H9 (cell line): ENCODE measurements around the gene PTCD2. TPM values are rescaled to one million over a fixed set of nuclear protein-coding genes. Genes with fewer than 3 reads are reported as not detected.

Source experiments
- DNase-seq: peaks from one replicate; pipeline ENCODE4 v3.0.0-alpha.2; 2017
- H2AFZ ChIP-seq: one replicate; pipeline ENCODE4 v1.6.1; 2013; ENCODE audit warnings: mild to moderate bottlenecking, low read length, control low read depth, moderate library complexity
- H2AK5ac ChIP-seq: 2 replicates; pipeline ENCODE4 v1.6.1; 2013; ENCODE audit warnings: low read length, control low read depth, mixed read lengths; ENCODE audit not compliant: insufficient read length
- H2BK120ac ChIP-seq: one replicate; pipeline ENCODE4 v1.6.1; 2013; ENCODE audit warnings: low read depth, mild to moderate bottlenecking, low read length, control low read depth, inconsistent platforms; ENCODE audit not compliant: poor library complexity, severe bottlenecking
- H2BK12ac ChIP-seq: 2 replicates; pipeline ENCODE4 v1.6.1; 2013; ENCODE audit warnings: low read length, control low read depth, mixed read lengths, low read depth; ENCODE audit not compliant: insufficient read length
- H2BK15ac ChIP-seq: 2 replicates; pipeline ENCODE4 v1.6.1; 2013; ENCODE audit warnings: low read depth, low read length, control low read depth
- H2BK20ac ChIP-seq: one replicate; pipeline ENCODE4 v1.6.1; 2013; ENCODE audit warnings: low read depth, mild to moderate bottlenecking, low read length, control low read depth, inconsistent platforms; ENCODE audit not compliant: poor library complexity, severe bottlenecking
- H2BK5ac ChIP-seq: 2 replicates; pipeline ENCODE4 v1.6.1; 2013; ENCODE audit warnings: low read length, control low read depth, mixed read lengths; ENCODE audit not compliant: insufficient read length
- H3K14ac ChIP-seq: 2 replicates; pipeline ENCODE4 v1.6.1; 2013; ENCODE audit warnings: low read length, control low read depth; ENCODE audit not compliant: insufficient read depth
- H3K18ac ChIP-seq: 2 replicates; pipeline ENCODE4 v1.6.1; 2013; ENCODE audit warnings: low read depth, mild to moderate bottlenecking, mixed read lengths, low read length, control low read depth; ENCODE audit not compliant: insufficient read length
- H3K23ac ChIP-seq: 2 replicates; pipeline ENCODE4 v1.6.1; 2013; ENCODE audit warnings: low read length, control low read depth, mixed read lengths, low read depth; ENCODE audit not compliant: insufficient read length
- H3K23me2 ChIP-seq: 2 replicates; pipeline ENCODE4 v1.6.1; 2013; ENCODE audit warnings: low read depth, mild to moderate bottlenecking, mixed read lengths, low read length, control low read depth; ENCODE audit not compliant: insufficient read length, poor library complexity, severe bottlenecking
- H3K27ac ChIP-seq: 2 replicates; pipeline ENCODE4 v1.5.1; 2013; ENCODE audit warnings: low read length, control low read depth, mixed read lengths, low read depth; ENCODE audit not compliant: insufficient read length
- H3K27me3 ChIP-seq: 2 replicates; pipeline ENCODE4 v1.6.1; 2013; ENCODE audit warnings: low read length, control low read depth, inconsistent platforms; ENCODE audit not compliant: insufficient read depth
- H3K4ac ChIP-seq: 2 replicates; pipeline ENCODE4 v1.6.1; 2013; ENCODE audit warnings: low read depth, mild to moderate bottlenecking, control low read depth, inconsistent platforms, low read length, moderate library complexity
- H3K4me1 ChIP-seq: 2 replicates; pipeline ENCODE4 v1.6.1; 2013; ENCODE audit warnings: low read length, control low read depth, inconsistent platforms; ENCODE audit not compliant: insufficient read depth
- H3K4me2 ChIP-seq: 2 replicates; pipeline ENCODE4 v1.6.1; 2013; ENCODE audit warnings: low read length, control low read depth, mixed read lengths; ENCODE audit not compliant: insufficient read length, insufficient read depth
- H3K56ac ChIP-seq: 2 replicates; pipeline ENCODE4 v1.6.1; 2013; ENCODE audit warnings: low read depth, mild to moderate bottlenecking, mixed read lengths, low read length, control low read depth; ENCODE audit not compliant: insufficient read length
- H3K79me1 ChIP-seq: 2 replicates; pipeline ENCODE4 v1.6.1; 2013; ENCODE audit warnings: low read depth, mild to moderate bottlenecking, moderate library complexity, low read length, control low read depth, inconsistent platforms; ENCODE audit not compliant: insufficient read depth, poor library complexity, severe bottlenecking
- H3K79me2 ChIP-seq: 2 replicates; pipeline ENCODE4 v1.6.1; 2013; ENCODE audit warnings: low read length, control low read depth, inconsistent platforms; ENCODE audit not compliant: insufficient read depth
- H3K9ac ChIP-seq: 2 replicates; pipeline ENCODE4 v1.6.1; 2013; ENCODE audit warnings: low read length, control low read depth, mixed read lengths; ENCODE audit not compliant: insufficient read length; ENCODE audit errors: extremely low read depth
- H3K9me3 ChIP-seq: one replicate; pipeline ENCODE4 v1.6.1; 2013; ENCODE audit warnings: low read depth, low read length, inconsistent platforms; ENCODE audit not compliant: control insufficient read depth
- H3T11ph ChIP-seq: one replicate; pipeline ENCODE4 v1.6.1; 2013; ENCODE audit warnings: mild to moderate bottlenecking, low read length, control low read depth, inconsistent platforms
- H4K20me1 ChIP-seq: one replicate; pipeline ENCODE4 v1.6.1; 2013; ENCODE audit not compliant: control insufficient read depth, insufficient read length, insufficient read depth
- H4K5ac ChIP-seq: 2 replicates; pipeline ENCODE4 v1.6.1; 2013; ENCODE audit warnings: low read depth, mild to moderate bottlenecking, mixed read lengths, low read length, control low read depth; ENCODE audit not compliant: insufficient read length
- H4K8ac ChIP-seq: replicated peaks from 2 replicates; pipeline ENCODE4 v1.6.1; 2013; ENCODE audit warnings: low read length, control low read depth, mixed read lengths, low read depth; ENCODE audit not compliant: insufficient read length
- H4K91ac ChIP-seq: 2 replicates; pipeline ENCODE4 v1.6.1; 2013; ENCODE audit warnings: low read depth, mild to moderate bottlenecking, moderate library complexity, mixed read lengths, low read length, control low read depth; ENCODE audit not compliant: insufficient read length
- H3K27ac Mint-ChIP-seq, 3 experiments: 2 replicates in 2 of 3; 3 replicates in 1 of 3; pipeline ENCODE4 v1.8.0; 2020 to 2021; ENCODE audit warnings: mixed read lengths in 3 of 3, mild to moderate bottlenecking in 1 of 3, moderate library complexity in 1 of 3
- H3K27me3 Mint-ChIP-seq: 2 replicates; pipeline ENCODE4 v1.8.0; 2021; ENCODE audit warnings: low read depth, mild to moderate bottlenecking, moderate library complexity, mixed read lengths
- H3K36me3 Mint-ChIP-seq, 3 experiments: 2 replicates in 2 of 3; 3 replicates in 1 of 3; pipeline ENCODE4 v1.8.0; 2020 to 2021; ENCODE audit warnings: low read depth in 3 of 3, mixed read lengths in 3 of 3; ENCODE audit not compliant: insufficient read depth in 1 of 3
- H3K4me1 Mint-ChIP-seq, 2 experiments: 2 replicates each; pipeline ENCODE4 v1.8.0; 2020; ENCODE audit warnings: mixed read lengths in 2 of 2
- H3K4me3 Mint-ChIP-seq, 2 experiments: 2 replicates in 1 of 2; 3 replicates in 1 of 2; pipeline ENCODE4 v1.8.0; 2020 to 2021; ENCODE audit warnings: mild to moderate bottlenecking in 2 of 2, mixed read lengths in 2 of 2, moderate library complexity in 1 of 2
- H3K9me3 Mint-ChIP-seq, 2 experiments: 2 replicates in 1 of 2; 3 replicates in 1 of 2; pipeline ENCODE4 v1.8.0; 2020; ENCODE audit warnings: mild to moderate bottlenecking in 2 of 2, mixed read lengths in 2 of 2, moderate library complexity in 1 of 2
- WGBS: extraction: QIAGEN DNeasy Blood & Tissue Kit; methylation state at CpG from one replicate; pipeline ENCODE4 v1.1.7; 2013; ENCODE audit warnings: missing lambda C conversion rate, low lambda C conversion rate, mixed read lengths; ENCODE audit not compliant: insufficient read length; ENCODE audit errors: extremely low coverage; 5-methylcytosine and 5-hydroxymethylcytosine counted together
- total RNA-seq: library from RNA; stranded (reverse); gene quantifications from 2 replicates; pipeline ENCODE4 v1.2.1, GENCODE V29; 2021
- TF ChIP-seq, protein P1 (sequence below): fragments of 200-600 bp; sonication (generic); conservative IDR thresholded peaks from 3 replicates; pipeline ENCODE4 v1.8.0; 2021; ENCODE audit warnings: antibody characterized with exemption, mild to moderate bottlenecking

Gene PTCD2
- total RNA-seq, 1 experiment from 2014 or later, result 12.7 TPM

DNA sequence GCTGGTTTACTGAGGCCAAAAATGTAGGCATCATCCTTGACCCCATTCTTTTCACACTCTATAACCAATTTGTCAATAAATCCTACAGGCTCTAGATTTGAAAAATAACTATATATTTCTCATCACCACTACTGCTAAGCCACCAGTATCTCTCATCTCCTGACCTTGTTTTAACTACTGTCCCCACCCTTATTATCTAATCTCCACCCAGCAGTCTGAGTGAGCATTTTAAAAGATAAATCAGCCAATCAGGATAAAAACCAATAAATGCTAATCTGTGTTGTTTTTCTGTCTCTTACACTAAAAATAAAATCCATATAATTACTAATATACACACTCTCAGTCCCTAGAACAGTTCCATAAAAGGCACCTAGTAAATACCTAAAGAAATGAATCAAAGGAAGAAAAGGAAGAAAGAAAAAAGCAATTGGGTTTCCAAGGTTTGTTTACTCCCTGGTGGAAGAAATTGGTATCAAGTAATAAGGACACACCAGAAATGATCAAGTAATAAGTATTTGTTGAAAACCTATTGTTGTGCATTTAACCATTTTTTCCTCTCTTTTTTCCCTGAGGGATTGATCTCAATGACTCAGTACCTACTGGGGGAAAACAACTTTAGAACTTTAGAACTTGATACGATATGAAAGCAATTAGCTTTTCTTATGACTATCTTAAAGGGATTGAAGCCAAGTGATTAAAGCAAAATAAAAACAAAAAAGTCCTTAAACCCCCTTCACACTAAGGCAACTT is 19.4 kb upstream of the PTCD2 start:
- no peak for DNase-seq
- peaks cover 8% of the 10 kb centered on the region for H3K79me1 ChIP-seq
- no peak overlapping the region for H3K56ac ChIP-seq
- H3K4ac ChIP-seq, result no peak overlapping the region
- no peaks in the 10 kb centered on the region for H3K27me3 ChIP-seq
- H3K4me1 Mint-ChIP-seq, result peaks cover 41 to 47% of the 10 kb centered on the region in 2 experiments
- no peaks in the 10 kb centered on the region for H3K23me2 ChIP-seq
- WGBS, result no CpG with 5 or more reads among the region's 1 CpG
- no peak overlapping the region for H3K23ac ChIP-seq
- peak overlapping the region in 2 of 3 experiments; percentile 68 to 96; a peak in 2 of 7 replicates for H3K27ac Mint-ChIP-seq
- no peak overlapping the region for H3T11ph ChIP-seq
- H2BK120ac ChIP-seq, result no peak overlapping the region
- H3K27me3 Mint-ChIP-seq, result no peaks in the 10 kb centered on the region
- no peak overlapping the region for H4K8ac ChIP-seq
- no peak overlapping the region for H2BK12ac ChIP-seq
- no peaks in the 10 kb centered on the region; a peak in 1 of 5 replicates for H3K9me3 Mint-ChIP-seq
- H3K14ac ChIP-seq, result no peak overlapping the region
- peaks cover 13% of the 10 kb centered on the region; the same call in 1 of the 2 replicates for H3K4me1 ChIP-seq
- peaks cover 11 to 29% (median 15%) of the 10 kb centered on the region in 3 experiments; a peak in 6 of 7 replicates for H3K36me3 Mint-ChIP-seq
- no peaks in the 10 kb centered on the region for H4K20me1 ChIP-seq
- H3K18ac ChIP-seq, result no peak overlapping the region
- no peak overlapping the region for H3K4me3 Mint-ChIP-seq
- H2BK15ac ChIP-seq, result no peak overlapping the region
- H3K9me3 ChIP-seq, result no peaks in the 10 kb centered on the region
- no peak overlapping the region for H2BK20ac ChIP-seq
- no peak overlapping the region for H4K5ac ChIP-seq
- TF ChIP-seq, protein P1, sequence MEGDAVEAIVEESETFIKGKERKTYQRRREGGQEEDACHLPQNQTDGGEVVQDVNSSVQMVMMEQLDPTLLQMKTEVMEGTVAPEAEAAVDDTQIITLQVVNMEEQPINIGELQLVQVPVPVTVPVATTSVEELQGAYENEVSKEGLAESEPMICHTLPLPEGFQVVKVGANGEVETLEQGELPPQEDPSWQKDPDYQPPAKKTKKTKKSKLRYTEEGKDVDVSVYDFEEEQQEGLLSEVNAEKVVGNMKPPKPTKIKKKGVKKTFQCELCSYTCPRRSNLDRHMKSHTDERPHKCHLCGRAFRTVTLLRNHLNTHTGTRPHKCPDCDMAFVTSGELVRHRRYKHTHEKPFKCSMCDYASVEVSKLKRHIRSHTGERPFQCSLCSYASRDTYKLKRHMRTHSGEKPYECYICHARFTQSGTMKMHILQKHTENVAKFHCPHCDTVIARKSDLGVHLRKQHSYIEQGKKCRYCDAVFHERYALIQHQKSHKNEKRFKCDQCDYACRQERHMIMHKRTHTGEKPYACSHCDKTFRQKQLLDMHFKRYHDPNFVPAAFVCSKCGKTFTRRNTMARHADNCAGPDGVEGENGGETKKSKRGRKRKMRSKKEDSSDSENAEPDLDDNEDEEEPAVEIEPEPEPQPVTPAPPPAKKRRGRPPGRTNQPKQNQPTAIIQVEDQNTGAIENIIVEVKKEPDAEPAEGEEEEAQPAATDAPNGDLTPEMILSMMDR, result no peak
- no peak overlapping the region for H4K91ac ChIP-seq
- H2BK5ac ChIP-seq, result no peak overlapping the region
- no peak overlapping the region for H3K27ac ChIP-seq
- H3K9ac ChIP-seq, result no peak overlapping the region
- H3K4me2 ChIP-seq, result no peak overlapping the region
- no peak overlapping the region for H2AK5ac ChIP-seq
- peaks cover 10% of the 10 kb centered on the region for H3K79me2 ChIP-seq
- H2AFZ ChIP-seq, result no peak overlapping the region
